Fibroblast of the conjunctiva (primary cell): Measurements from ENCODE around the gene C2orf66.

Source experiments
- DNase-seq: peaks from one replicate; pipeline ENCODE4 v3.0.0-alpha.2; 2010; ENCODE audit warnings: low read depth

C2orf66 gene

GRCh38 chr2:196809260-196809659 is at the start of gene C2orf66:
Gene C2orf66 (minus strand): TSS chr2:196809355. CDS start chr2:196809336, 19 bp downstream.
- DNase-seq: no peak

- no peak for DNase-seq
Observed at GRCh38 chr2:196854629-196855028, 45.5 kb upstream of the C2orf66 start.

- DNase-seq: no peak
Observed at GRCh38 chr2:196853301-196854087, 44.3 kb upstream of the C2orf66 start.

GRCh38 chr2:196851088-196851487 is 41.9 kb upstream of the C2orf66 start:
- no peak for DNase-seq

- peak; percentile 2 for DNase-seq
Observed at GRCh38 chr2:196849895-196850294, 40.7 kb upstream of the C2orf66 start.

GRCh38 chr2:196846295-196846694 is 37.1 kb upstream of the C2orf66 start:
- DNase-seq: no peak

GRCh38 chr2:196845371-196845770 is 36.2 kb upstream of the C2orf66 start:
- no peak for DNase-seq

GRCh38 chr2:196840171-196840570 is 31.0 kb upstream of the C2orf66 start:
- DNase-seq: no peak

- DNase-seq: no peak
Observed at GRCh38 chr2:196839574-196839973, 30.4 kb upstream of the C2orf66 start.

GRCh38 chr2:196836440-196836839 is 27.3 kb upstream of the C2orf66 start:
- DNase-seq: no peak

GRCh38 chr2:196830701-196831100 is 21.5 kb upstream of the C2orf66 start:
- DNase-seq: no peak

GRCh38 chr2:196827356-196827755 is 18.2 kb upstream of the C2orf66 start:
- DNase-seq: no peak

GRCh38 chr2:196823750-196824522 is 14.8 kb upstream of the C2orf66 start:
- peak; percentile 31 for DNase-seq

GRCh38 chr2:196821195-196821594 is 12.0 kb upstream of the C2orf66 start:
- peak; percentile 10 for DNase-seq

GRCh38 chr2:196808083-196808665 is 981 bp downstream of the C2orf66 start:
- DNase-seq: no peak

GRCh38 chr2:196804381-196804780 is 4.8 kb downstream of the C2orf66 start:
- no peak for DNase-seq

GRCh38 chr2:196802401-196802800 is 6.8 kb downstream of the C2orf66 start:
- no peak for DNase-seq

GRCh38 chr2:196801674-196802261 is 7.4 kb downstream of the C2orf66 start:
- DNase-seq: no peak

GRCh38 chr2:196798980-196799379 is 10.2 kb downstream of the C2orf66 start:
- no peak for DNase-seq

GRCh38 chr2:196792865-196793264 is 16.3 kb downstream of the C2orf66 start:
- DNase-seq: no peak

- no peak for DNase-seq
Observed at GRCh38 chr2:196783431-196784094, 25.6 kb downstream of the C2orf66 start.

- no peak for DNase-seq
Observed at GRCh38 chr2:196767101-196767500, 42.1 kb downstream of the C2orf66 start.
